ENCODE results near the gene STAC3. TPM values are rescaled to one million over a fixed set of nuclear protein-coding genes. Genes with fewer than 3 reads are reported as not detected.
A peak's percentile ranks its signal among the peaks of the same experiment; 100 is the strongest.

STAC3 gene
- total RNA-seq, 1 experiment from 2014 or later = 3.3 TPM

GRCh38 chr12:57236925-57237595 is 13.9 kb downstream of the STAC3 start (continued):
- TF ChIP-seq ZNF512 (CRISPR knock-in tag; IDR thresholded peaks at IDR 0.05; ENCODE audit: borderline replicate concordance) (no peak), KAT7 (CRISPR knock-in tag; IDR thresholded peaks at IDR 0.05; ENCODE audit: borderline replicate concordance) (no peak), MXD4 (CRISPR knock-in tag; IDR thresholded peaks at IDR 0.05; ENCODE audit: borderline replicate concordance) (no peak), NFATC4 (CRISPR knock-in tag; IDR thresholded peaks at IDR 0.05) (no peak)
- TF ChIP-seq, protein P1, sequence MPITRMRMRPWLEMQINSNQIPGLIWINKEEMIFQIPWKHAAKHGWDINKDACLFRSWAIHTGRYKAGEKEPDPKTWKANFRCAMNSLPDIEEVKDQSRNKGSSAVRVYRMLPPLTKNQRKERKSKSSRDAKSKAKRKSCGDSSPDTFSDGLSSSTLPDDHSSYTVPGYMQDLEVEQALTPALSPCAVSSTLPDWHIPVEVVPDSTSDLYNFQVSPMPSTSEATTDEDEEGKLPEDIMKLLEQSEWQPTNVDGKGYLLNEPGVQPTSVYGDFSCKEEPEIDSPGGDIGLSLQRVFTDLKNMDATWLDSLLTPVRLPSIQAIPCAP (CRISPR knock-in tag; IDR thresholded peaks at IDR 0.05) = no peak
- TF ChIP-seq, protein P2, sequence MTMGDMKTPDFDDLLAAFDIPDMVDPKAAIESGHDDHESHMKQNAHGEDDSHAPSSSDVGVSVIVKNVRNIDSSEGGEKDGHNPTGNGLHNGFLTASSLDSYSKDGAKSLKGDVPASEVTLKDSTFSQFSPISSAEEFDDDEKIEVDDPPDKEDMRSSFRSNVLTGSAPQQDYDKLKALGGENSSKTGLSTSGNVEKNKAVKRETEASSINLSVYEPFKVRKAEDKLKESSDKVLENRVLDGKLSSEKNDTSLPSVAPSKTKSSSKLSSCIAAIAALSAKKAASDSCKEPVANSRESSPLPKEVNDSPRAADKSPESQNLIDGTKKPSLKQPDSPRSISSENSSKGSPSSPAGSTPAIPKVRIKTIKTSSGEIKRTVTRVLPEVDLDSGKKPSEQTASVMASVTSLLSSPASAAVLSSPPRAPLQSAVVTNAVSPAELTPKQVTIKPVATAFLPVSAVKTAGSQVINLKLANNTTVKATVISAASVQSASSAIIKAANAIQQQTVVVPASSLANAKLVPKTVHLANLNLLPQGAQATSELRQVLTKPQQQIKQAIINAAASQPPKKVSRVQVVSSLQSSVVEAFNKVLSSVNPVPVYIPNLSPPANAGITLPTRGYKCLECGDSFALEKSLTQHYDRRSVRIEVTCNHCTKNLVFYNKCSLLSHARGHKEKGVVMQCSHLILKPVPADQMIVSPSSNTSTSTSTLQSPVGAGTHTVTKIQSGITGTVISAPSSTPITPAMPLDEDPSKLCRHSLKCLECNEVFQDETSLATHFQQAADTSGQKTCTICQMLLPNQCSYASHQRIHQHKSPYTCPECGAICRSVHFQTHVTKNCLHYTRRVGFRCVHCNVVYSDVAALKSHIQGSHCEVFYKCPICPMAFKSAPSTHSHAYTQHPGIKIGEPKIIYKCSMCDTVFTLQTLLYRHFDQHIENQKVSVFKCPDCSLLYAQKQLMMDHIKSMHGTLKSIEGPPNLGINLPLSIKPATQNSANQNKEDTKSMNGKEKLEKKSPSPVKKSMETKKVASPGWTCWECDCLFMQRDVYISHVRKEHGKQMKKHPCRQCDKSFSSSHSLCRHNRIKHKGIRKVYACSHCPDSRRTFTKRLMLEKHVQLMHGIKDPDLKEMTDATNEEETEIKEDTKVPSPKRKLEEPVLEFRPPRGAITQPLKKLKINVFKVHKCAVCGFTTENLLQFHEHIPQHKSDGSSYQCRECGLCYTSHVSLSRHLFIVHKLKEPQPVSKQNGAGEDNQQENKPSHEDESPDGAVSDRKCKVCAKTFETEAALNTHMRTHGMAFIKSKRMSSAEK (CRISPR knock-in tag; IDR thresholded peaks at IDR 0.05; ENCODE audit: borderline replicate concordance) = no peak

- Mint-ChIP-seq H3K4me1 (peaks cover 50% of the 10 kb centered on the region), H3K27ac (no peak overlapping the region), H3K27me3 (ENCODE audit: low read depth) (peaks cover 71% of the 10 kb centered on the region), H3K4me3 (peak overlapping the region; percentile 33; the same call in 1 of the 2 replicates), H3K36me3 (peaks cover 30% of the 10 kb centered on the region), H3K9me3 (no peaks in the 10 kb centered on the region)
- peak; percentile 1 for ATAC-seq
- ChIA-PET CTCF (interaction anchor here (10.7 to 18.5 kb wide), 2 partner anchors 10 to 22 kb away, joined by 415 to 660 read pairs; partner anchors contain the start of genes NXPH4 and SHMT2), POLR2A (interaction anchor here (0.6 to 9.7 kb wide), 5 partner anchors 10 to 22 kb away, joined by 3 to 97 read pairs (median 9); partner anchors contain the start of gene NXPH4)
- DNase-seq (ENCODE audit: low spot score) = peak; percentile 82
- TF ChIP-seq, protein P3, sequence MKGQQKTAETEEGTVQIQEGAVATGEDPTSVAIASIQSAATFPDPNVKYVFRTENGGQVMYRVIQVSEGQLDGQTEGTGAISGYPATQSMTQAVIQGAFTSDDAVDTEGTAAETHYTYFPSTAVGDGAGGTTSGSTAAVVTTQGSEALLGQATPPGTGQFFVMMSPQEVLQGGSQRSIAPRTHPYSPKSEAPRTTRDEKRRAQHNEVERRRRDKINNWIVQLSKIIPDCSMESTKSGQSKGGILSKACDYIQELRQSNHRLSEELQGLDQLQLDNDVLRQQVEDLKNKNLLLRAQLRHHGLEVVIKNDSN (CRISPR knock-in tag; IDR thresholded peaks at IDR 0.05) = no peak; the same call in 1 of the 2 replicates
- TF ChIP-seq AR (CRISPR knock-in tag; IDR thresholded peaks at IDR 0.05) = 0 out of 2 replicates have a peak, but pooled peaks have one; percentile 2
- no peak for TF ChIP-seq KAT7 (CRISPR knock-in tag; IDR thresholded peaks at IDR 0.05; ENCODE audit: borderline replicate concordance)
- TF ChIP-seq CREM (CRISPR knock-in tag; IDR thresholded peaks at IDR 0.05) = peak; percentile 32; the same call in 1 of the 2 replicates
- no peak for TF ChIP-seq NFYB (CRISPR knock-in tag; conservative IDR thresholded peaks at IDR 0.05; ENCODE audit: low read depth)
- TF ChIP-seq ZNF416 (CRISPR knock-in tag; IDR thresholded peaks at IDR 0.05) = peak; percentile 61; the same call in 1 of the 2 replicates
- TF ChIP-seq ZNF671 (CRISPR knock-in tag; IDR thresholded peaks at IDR 0.05) = peak; percentile 66; the same call in 1 of the 2 replicates
- TF ChIP-seq NFATC4 (CRISPR knock-in tag; IDR thresholded peaks at IDR 0.05) = peak; percentile 75; the same call in 1 of the 2 replicates
- TF ChIP-seq JUN (CRISPR knock-in tag; IDR thresholded peaks at IDR 0.05) = 0 out of 2 replicates have a peak, but pooled peaks have one; percentile 15
- TF ChIP-seq, protein P4, sequence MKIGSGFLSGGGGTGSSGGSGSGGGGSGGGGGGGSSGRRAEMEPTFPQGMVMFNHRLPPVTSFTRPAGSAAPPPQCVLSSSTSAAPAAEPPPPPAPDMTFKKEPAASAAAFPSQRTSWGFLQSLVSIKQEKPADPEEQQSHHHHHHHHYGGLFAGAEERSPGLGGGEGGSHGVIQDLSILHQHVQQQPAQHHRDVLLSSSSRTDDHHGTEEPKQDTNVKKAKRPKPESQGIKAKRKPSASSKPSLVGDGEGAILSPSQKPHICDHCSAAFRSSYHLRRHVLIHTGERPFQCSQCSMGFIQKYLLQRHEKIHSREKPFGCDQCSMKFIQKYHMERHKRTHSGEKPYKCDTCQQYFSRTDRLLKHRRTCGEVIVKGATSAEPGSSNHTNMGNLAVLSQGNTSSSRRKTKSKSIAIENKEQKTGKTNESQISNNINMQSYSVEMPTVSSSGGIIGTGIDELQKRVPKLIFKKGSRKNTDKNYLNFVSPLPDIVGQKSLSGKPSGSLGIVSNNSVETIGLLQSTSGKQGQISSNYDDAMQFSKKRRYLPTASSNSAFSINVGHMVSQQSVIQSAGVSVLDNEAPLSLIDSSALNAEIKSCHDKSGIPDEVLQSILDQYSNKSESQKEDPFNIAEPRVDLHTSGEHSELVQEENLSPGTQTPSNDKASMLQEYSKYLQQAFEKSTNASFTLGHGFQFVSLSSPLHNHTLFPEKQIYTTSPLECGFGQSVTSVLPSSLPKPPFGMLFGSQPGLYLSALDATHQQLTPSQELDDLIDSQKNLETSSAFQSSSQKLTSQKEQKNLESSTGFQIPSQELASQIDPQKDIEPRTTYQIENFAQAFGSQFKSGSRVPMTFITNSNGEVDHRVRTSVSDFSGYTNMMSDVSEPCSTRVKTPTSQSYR (CRISPR knock-in tag; IDR thresholded peaks at IDR 0.05) = peak; percentile 60; the same call in 1 of the 2 replicates
- TF ChIP-seq ZNF263 (CRISPR knock-in tag; IDR thresholded peaks at IDR 0.05; ENCODE audit: low read depth) = peak; percentile 73; the same call in 1 of the 2 replicates
- TF ChIP-seq, protein P5, sequence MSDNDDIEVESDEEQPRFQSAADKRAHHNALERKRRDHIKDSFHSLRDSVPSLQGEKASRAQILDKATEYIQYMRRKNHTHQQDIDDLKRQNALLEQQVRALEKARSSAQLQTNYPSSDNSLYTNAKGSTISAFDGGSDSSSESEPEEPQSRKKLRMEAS (CRISPR knock-in tag; IDR thresholded peaks at IDR 0.05) = peak; percentile 55; the same call in 1 of the 2 replicates
- TF ChIP-seq FOXP1 (CRISPR knock-in tag; IDR thresholded peaks at IDR 0.05; ENCODE audit: borderline replicate concordance) = peak; percentile 38; the same call in 1 of the 2 replicates
These were observed 14.6 kb downstream of the STAC3 start for GRCh38 chr12:57236201-57236924.
